Measurements from ENCODE around the gene KBTBD12.

Gene KBTBD12

GRCh38 chr3:127985655-127986225, 70.7 kb downstream of the KBTBD12 start:
- DNase-seq (ENCODE audit: low read depth, low spot score): no peak

GRCh38 chr3:127986803-127987202, 71.8 kb downstream of the KBTBD12 start:
- DNase-seq (ENCODE audit: low read depth, low spot score): no peak

- DNase-seq (ENCODE audit: low read depth, low spot score): no peak
Measured at GRCh38 chr3:127987309-127987995, 72.4 kb downstream of the KBTBD12 start.

GRCh38 chr3:127988770-127989557, 73.9 kb downstream of the KBTBD12 start:
- DNase-seq (ENCODE audit: low read depth, low spot score): no peak

- DNase-seq (ENCODE audit: low read depth, low spot score): no peak
Measured at GRCh38 chr3:127990051-127990450, 75.0 kb downstream of the KBTBD12 start.

GRCh38 chr3:127990461-127990860, 75.4 kb downstream of the KBTBD12 start:
- no peak for DNase-seq (ENCODE audit: low read depth, low spot score)

- no peak for DNase-seq (ENCODE audit: low read depth, low spot score)
Measured at GRCh38 chr3:127991251-127991650, 76.2 kb downstream of the KBTBD12 start.

- no peak for DNase-seq (ENCODE audit: low read depth, low spot score)
Measured at GRCh38 chr3:127991681-127992080, 76.6 kb downstream of the KBTBD12 start.

GRCh38 chr3:127992127-127992526, 77.1 kb downstream of the KBTBD12 start:
- DNase-seq (ENCODE audit: low read depth, low spot score): no peak

- no peak for DNase-seq (ENCODE audit: low read depth, low spot score)
Measured at GRCh38 chr3:127994011-127994410, 79.0 kb downstream of the KBTBD12 start.

- no peak for DNase-seq (ENCODE audit: low read depth, low spot score)
Measured at GRCh38 chr3:127997016-127997415, 82.0 kb downstream of the KBTBD12 start.

GRCh38 chr3:127997961-127998360, 82.9 kb downstream of the KBTBD12 start:
- no peak for DNase-seq (ENCODE audit: low read depth, low spot score)

- no peak for DNase-seq (ENCODE audit: low read depth, low spot score)
Measured at GRCh38 chr3:127998596-127998995, 83.6 kb downstream of the KBTBD12 start.

GRCh38 chr3:127999509-128000106, 84.6 kb downstream of the KBTBD12 start:
- no peak for DNase-seq (ENCODE audit: low read depth, low spot score)

GRCh38 chr3:128001576-128001975, 86.5 kb downstream of the KBTBD12 start:
- DNase-seq (ENCODE audit: low read depth, low spot score): no peak

GRCh38 chr3:128004661-128005060, 89.6 kb downstream of the KBTBD12 start:
- DNase-seq (ENCODE audit: low read depth, low spot score): no peak

GRCh38 chr3:128006061-128007032, 91.3 kb downstream of the KBTBD12 start:
- DNase-seq (ENCODE audit: low read depth, low spot score): no peak

- no peak for DNase-seq (ENCODE audit: low read depth, low spot score)
Measured at GRCh38 chr3:128007033-128007424, 92.0 kb downstream of the KBTBD12 start.

GRCh38 chr3:128009952-128010846, 95.2 kb downstream of the KBTBD12 start:
- DNase-seq (ENCODE audit: low read depth, low spot score): no peak

GRCh38 chr3:128011140-128011539, 96.1 kb downstream of the KBTBD12 start:
- no peak for DNase-seq (ENCODE audit: low read depth, low spot score)

All from activated naive CD8-positive, alpha-beta T cell treated with anti-CD3 and anti-CD28 coated beads, Interleukin-2, amount 50 U/mL, for 16 hours (primary cell).